SH-SY5Y (cell line): ENCODE data around the gene CSN1S1.

ENCODE experiments used
- GATA2 ChIP-seq: IDR thresholded peaks from 2 replicates; pipeline ENCODE4 v1.6.1; 2011; ENCODE audit warnings: mild to moderate bottlenecking, low read depth, low read length
- GATA3 ChIP-seq: IDR thresholded peaks from 2 replicates; pipeline ENCODE4 v1.6.1; 2011; ENCODE audit warnings: low read depth, mild to moderate bottlenecking, low read length, moderate library complexity

DNA sequence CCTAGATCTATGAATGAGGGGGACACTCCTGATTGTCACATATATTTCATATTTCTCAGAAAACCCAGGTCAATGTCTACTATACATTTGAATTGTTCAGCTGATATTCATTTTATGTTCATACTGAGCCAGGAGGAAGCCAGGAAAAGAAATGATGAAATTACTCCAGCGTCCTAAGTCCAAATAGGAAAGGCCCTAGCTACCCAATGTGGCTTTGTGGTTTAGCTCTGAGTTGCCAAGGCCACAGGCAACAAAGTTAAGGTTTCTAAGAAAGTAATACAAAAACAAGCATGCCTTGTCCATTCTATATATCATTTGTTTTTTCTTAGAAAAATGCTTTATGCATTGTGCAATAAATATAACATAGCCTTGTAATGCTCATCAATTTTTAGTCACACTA is 39.2 kb downstream of the CSN1S1 start:
- TF ChIP-seq GATA2 = no peak
- TF ChIP-seq GATA3 = no peak
